ENCODE data around the gene HIC1. TPM values are rescaled to one million over a fixed set of nuclear protein-coding genes. Genes with fewer than 3 reads are reported as not detected.

HIC1 gene
- total RNA-seq, 2 experiments from 2014 or later, result 0.19 to 0.32 TPM

- Histone ChIP-seq H3K79me2 (ENCODE audit: insufficient read depth, low read depth, low read length) (no peaks in the 10 kb centered on the region), H3K4me1 (ENCODE audit: insufficient read depth, low read length, poor library complexity, severe bottlenecking) (peaks cover 37% of the 10 kb centered on the region), H3K9me3 (ENCODE audit: low read length) (no peaks in the 10 kb centered on the region), H3K4me2 (ENCODE audit: low read length) (no peak overlapping the region), H2AFZ (ENCODE audit: low read length) (no peak overlapping the region), H4K20me1 (ENCODE audit: insufficient read depth, low read length) (no peaks in the 10 kb centered on the region), H3K4me3 (ENCODE audit: low read depth, low read length, poor library complexity, severe bottlenecking) (no peak overlapping the region), H3K36me3 (ENCODE audit: insufficient read depth, low read length) (no peaks in the 10 kb centered on the region), H3K27ac (ENCODE audit: low read depth, low read length, poor library complexity, severe bottlenecking) (no peak overlapping the region), H3K9me2 (ENCODE audit: insufficient read depth, low read length) (no peaks in the 10 kb centered on the region)
- TF ChIP-seq CTCF (conservative IDR thresholded peaks at IDR 0.05; ENCODE audit: low read length), result no peak
- TF ChIP-seq EZH2phosphoT487 (IDR thresholded peaks at IDR 0.05; ENCODE audit: borderline replicate concordance, low read depth, low read length), result no peak
- no peak for DNase-seq (ENCODE audit: low spot score)
- intact Hi-C loops (cut with micrococcal nuclease; ENCODE audit: unreplicated experiment), result loop anchor here (2.0 kb wide), 1 partner anchor 111 kb away; no protein-coding TSS in a partner anchor
- CTCF ChIA-PET (ENCODE audit: unreplicated experiment), result no interaction called here
- POLR2A ChIA-PET, result no interaction called here
- BruUV-seq (replicated peaks), result no TSS peak
These were observed 4.9 kb downstream of the HIC1 start for GRCh38 chr17:2059547-2060384.

DNA sequence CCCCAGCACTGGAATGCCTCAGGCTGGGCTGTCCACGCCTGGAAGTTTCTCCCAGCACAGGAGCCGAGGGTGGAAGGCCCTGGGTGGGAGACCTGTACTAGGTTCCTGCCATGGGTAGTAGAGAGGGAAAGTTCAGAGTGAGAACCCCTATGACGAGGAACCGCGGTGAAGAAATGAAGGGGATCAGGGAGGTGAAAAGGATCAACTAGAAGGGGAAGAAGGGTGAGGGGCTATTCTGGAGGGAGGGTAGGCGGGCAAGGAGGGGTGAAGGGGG lies 5.4 kb downstream of the HIC1 start:
- BruUV-seq (replicated peaks), result no TSS peak
- no peaks in the 10 kb centered on the region for H4K20me1 ChIP-seq (ENCODE audit: insufficient read depth, low read length)
- ChIA-PET POLR2A (no interaction called here), CTCF (ENCODE audit: unreplicated experiment) (no interaction called here)
- H3K9me3 ChIP-seq (ENCODE audit: low read length), result no peaks in the 10 kb centered on the region
- no peaks in the 10 kb centered on the region for H3K79me2 ChIP-seq (ENCODE audit: insufficient read depth, low read depth, low read length)
- intact Hi-C loops (cut with micrococcal nuclease; ENCODE audit: unreplicated experiment), result no loop called here
- H3K27ac ChIP-seq (ENCODE audit: low read depth, low read length, poor library complexity, severe bottlenecking), result no peak overlapping the region
- H3K36me3 ChIP-seq (ENCODE audit: insufficient read depth, low read length), result no peaks in the 10 kb centered on the region
- no peak overlapping the region for H2AFZ ChIP-seq (ENCODE audit: low read length)
- H3K4me3 ChIP-seq (ENCODE audit: low read depth, low read length, poor library complexity, severe bottlenecking), result no peak overlapping the region
- peaks cover 34% of the 10 kb centered on the region for H3K4me1 ChIP-seq (ENCODE audit: insufficient read depth, low read length, poor library complexity, severe bottlenecking)
- DNase-seq (ENCODE audit: low spot score), result no peak
- no peak overlapping the region for H3K4me2 ChIP-seq (ENCODE audit: low read length)
- H3K9me2 ChIP-seq (ENCODE audit: insufficient read depth, low read length), result no peaks in the 10 kb centered on the region
- TF ChIP-seq EZH2phosphoT487 (IDR thresholded peaks at IDR 0.05; ENCODE audit: borderline replicate concordance, low read depth, low read length) (no peak), CTCF (conservative IDR thresholded peaks at IDR 0.05; ENCODE audit: low read length) (no peak)

DNA sequence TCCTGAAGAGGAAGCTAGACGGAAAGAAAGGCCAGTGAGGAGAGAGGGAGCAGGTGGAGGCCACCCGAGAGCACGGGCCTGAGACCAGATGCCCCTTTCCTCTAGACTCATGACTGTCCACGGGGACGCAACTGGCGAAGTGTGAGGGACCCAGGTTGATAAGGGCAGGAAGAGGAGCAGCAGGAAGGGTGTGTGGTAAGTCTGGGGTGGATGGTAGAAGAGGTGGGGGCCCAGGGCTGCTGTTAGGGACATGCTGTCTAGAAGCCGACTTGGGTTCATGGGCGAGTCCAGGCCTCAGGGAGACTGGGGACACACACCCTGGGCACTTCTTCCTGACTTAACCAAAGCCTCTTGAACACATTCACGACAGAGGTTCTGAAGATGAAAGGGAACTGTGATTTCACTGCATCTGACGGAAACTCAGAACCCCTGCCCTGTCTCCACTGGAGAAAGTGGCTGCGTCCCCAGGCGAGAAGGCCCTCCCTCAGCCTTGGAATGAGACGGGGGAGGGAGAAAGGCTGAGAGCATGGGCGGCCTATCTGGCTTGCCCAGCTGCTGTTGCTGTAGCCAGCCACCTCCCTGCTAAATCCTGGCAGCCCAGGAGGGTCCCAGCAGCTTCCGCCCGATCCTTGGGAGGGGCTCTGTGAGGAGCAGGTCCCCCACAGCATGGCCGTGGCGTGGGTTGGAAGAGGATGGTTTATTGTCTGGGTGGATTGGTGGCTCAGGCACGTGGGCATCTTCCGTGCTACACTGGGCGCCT lies 6.0 kb downstream of the HIC1 start:
- TF ChIP-seq CTCF (conservative IDR thresholded peaks at IDR 0.05; ENCODE audit: low read length) (no peak), EZH2phosphoT487 (IDR thresholded peaks at IDR 0.05; ENCODE audit: borderline replicate concordance, low read depth, low read length) (no peak)
- Histone ChIP-seq H3K27ac (ENCODE audit: low read depth, low read length, poor library complexity, severe bottlenecking) (no peak overlapping the region), H3K4me2 (ENCODE audit: low read length) (no peak overlapping the region), H3K36me3 (ENCODE audit: insufficient read depth, low read length) (no peaks in the 10 kb centered on the region), H4K20me1 (ENCODE audit: insufficient read depth, low read length) (no peaks in the 10 kb centered on the region), H3K9me2 (ENCODE audit: insufficient read depth, low read length) (no peaks in the 10 kb centered on the region), H3K79me2 (ENCODE audit: insufficient read depth, low read depth, low read length) (no peaks in the 10 kb centered on the region), H3K4me1 (ENCODE audit: insufficient read depth, low read length, poor library complexity, severe bottlenecking) (peaks cover 30% of the 10 kb centered on the region), H3K4me3 (ENCODE audit: low read depth, low read length, poor library complexity, severe bottlenecking) (no peak overlapping the region), H2AFZ (ENCODE audit: low read length) (no peak overlapping the region), H3K9me3 (ENCODE audit: low read length) (no peaks in the 10 kb centered on the region)
- DNase-seq (ENCODE audit: low spot score), result no peak
- no TSS peak for BruUV-seq (replicated peaks)
- intact Hi-C loops (cut with micrococcal nuclease; ENCODE audit: unreplicated experiment), result no loop called here
- POLR2A ChIA-PET, result no interaction called here
- CTCF ChIA-PET (ENCODE audit: unreplicated experiment), result no interaction called here

All from OCI-LY7 (cell line).